HG02884 (cell line): ENCODE measurements around the gene METAP1D.
"Not testable (repeated sequence)": the region's sequence is repeated elsewhere in the genome, so short reads cannot be mapped to it uniquely, and the experiment has no call there.

Experiments used
- ATAC-seq: cut with Tn5 transposase; IDR thresholded peaks from one replicate; pipeline ENCODE4 v1.9.1; 2021; ENCODE audit warnings: mild to moderate bottlenecking, moderate library complexity; ENCODE audit not compliant: unreplicated experiment

The METAP1D gene

GRCh38 chr2:171996021-171996420 is 3.7 kb upstream of the METAP1D start:
- ATAC-seq: no peak

- ATAC-seq: not testable (repeated sequence)
These were observed 2.7 kb upstream of the METAP1D start for GRCh38 chr2:171997031-171997430.

GRCh38 chr2:171999161-171999560 is 592 bp upstream of the METAP1D start:
- no peak for ATAC-seq

GRCh38 chr2:172000696-172001361 is 1.1 kb downstream of the METAP1D start:
- no peak for ATAC-seq

- no peak for ATAC-seq
These were observed 7.6 kb downstream of the METAP1D start for GRCh38 chr2:172007372-172007771.

DNA sequence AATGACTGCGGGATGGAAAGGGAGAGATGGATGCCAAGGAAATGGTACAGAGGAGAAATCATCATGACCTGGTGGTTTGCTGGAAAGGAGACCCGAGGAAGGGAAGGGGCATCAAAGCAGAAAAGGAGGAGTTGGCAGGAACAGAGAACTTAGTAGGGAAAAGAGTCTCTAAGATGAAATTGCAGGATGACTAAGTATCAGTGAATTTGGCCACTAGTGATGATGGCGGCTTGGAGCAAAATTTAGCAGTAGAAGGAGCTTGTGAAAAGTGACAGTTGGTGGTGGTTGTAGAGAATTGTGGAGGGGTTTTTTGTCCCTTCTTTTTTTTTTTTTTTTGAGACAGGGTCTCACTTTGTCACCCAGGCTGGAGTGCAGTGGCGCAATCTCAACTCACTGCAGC is 10.1 kb downstream of the METAP1D start:
- no peak for ATAC-seq

DNA sequence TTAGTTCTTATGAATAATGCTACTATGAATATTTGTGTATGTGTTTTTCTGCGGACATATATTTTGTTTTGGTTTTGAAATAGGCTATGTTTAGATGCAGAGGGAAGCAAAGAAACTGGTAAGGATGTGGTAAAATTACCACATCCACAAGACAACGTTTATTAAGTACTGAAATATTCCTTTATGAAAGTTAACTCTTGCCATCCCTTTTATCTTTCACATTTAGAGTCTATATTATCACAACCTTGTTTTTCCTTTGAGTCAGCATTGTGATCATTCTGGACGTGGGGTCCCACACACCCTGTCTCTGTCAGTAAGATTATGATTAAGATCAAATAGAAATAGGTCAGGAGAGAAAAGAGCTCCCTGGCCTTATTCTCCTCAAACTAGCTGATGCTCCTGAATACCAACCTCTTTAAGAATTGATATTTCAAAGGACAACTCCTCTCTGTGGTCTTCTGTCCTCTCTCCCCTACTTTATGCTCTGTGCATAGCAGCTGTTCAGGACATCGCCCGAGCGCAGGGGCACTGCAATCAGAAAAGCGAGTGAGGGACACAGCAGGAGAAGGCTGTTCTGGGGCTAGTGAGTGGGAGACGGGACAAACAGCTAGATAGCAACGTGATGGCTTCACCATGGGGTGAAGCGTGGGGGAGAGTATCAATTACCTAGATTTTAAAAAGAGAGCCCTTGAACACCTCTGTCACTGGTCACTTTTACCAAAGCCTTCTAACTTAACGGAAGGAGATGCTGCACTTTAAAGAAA is 12.2 kb downstream of the METAP1D start:
- ATAC-seq: no peak

DNA sequence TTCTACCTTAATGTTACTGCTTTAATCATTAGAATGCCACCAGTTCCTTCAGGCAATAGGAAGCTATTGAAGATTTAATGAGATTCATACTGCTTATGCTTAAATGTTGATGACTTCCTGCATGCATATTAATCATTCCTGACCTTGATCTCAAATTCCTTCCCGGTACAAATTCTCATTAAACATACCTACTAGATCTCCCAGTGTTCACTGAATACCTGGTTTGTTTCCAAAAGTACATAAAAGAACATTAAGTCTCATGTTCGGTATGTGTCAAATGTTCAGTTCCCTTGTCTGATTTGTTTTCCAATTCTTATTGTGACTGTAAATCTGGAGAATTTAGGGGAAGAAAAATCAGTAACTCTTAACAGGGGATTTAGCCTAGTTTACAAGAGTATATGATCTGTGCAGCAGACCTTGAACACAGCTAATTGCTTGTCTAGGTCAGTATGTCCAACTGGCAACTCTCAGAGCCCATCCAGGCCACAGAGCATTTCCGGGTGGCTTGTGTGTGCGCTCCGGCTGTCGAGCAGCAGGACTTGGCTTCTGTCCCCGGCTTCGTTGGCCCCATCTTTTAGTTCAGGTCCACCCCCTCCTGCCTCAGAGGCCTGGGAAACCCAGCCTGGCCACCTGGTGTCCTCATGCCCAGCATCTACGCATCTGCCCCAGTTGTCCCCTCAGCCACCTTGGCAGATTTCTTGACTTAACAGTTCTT is 13.1 kb downstream of the METAP1D start:
- no peak for ATAC-seq

- ATAC-seq: peak; percentile 89
These were observed 13.6 kb downstream of the METAP1D start for GRCh38 chr2:172013396-172013795.

GRCh38 chr2:172021074-172021931 is 21.6 kb downstream of the METAP1D start:
- ATAC-seq: no peak

DNA sequence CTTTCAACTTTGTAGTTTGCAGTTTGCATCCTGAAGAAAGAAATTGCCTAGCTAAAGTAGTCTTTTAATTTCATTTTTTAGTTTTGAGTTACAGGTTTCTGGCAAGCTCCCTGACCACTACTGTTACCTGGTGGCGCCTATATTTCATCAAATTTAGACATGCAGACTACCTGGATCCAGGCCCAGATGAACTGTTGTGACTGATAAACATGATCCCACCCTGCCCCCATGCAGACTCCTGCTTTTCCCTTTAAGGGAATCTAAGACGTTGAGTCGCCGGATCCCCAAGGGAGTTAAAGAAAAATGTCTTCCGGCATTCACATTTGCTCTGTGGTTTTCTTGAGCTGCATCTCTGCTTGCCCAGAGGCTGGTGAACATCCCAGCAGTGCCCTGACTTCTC is 22.2 kb downstream of the METAP1D start:
- ATAC-seq: no peak

DNA sequence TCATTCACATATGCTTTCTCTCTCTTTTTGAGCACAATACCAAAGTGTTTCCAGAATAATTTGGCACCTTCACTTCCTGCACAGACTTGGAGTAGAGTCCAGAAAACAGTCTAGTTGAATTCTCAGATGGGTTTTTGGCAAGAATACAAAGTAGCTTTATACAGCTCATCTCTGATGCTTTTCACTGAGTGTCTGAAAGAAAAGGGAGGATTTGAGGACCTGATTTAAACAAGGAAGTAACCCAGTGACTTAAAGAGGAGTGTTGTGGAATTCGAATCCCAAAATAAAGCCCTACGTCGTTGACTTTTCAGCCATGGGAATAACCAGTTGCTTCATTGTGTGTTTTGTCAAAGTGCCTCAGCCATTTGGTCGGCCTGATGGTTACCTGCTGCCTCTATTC is 31.8 kb downstream of the METAP1D start:
- no peak for ATAC-seq

DNA sequence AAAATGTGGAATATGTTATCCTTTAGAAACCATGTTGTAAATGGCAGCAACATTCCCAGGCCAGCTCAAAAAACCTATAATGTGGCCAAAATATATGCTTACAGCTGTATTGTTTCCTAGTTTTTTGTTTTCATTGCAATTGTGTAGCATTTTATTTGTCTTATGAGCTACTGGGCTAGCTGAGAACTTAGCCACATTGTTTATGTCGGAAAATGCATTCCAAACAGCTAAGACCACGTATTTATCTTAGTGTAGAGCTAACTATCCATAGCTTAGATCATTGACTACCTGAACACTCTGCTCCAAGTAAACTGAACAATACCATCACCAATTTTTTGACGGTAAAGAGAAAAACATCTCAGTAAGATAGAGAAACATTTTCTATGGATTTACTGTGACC is 38.4 kb downstream of the METAP1D start:
- no peak for ATAC-seq

DNA sequence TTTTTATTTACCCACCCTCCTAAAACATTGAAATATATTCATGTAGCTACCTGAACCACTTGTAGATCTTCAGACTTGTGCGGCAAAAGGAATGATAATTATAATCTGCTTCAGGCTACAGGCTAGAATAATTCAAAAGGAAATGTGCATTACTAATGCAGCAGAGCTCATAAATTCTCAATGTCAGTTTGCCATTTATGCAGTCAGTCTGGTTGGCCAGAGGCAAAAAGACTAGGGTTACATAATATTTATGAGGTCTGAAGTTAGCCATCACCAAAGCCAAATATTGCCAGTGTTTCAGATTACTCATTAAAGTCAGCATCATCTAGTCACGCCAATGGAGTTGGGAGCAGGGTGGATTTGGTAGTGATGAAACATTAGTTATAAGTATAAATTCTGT is 38.9 kb downstream of the METAP1D start:
- ATAC-seq: no peak

GRCh38 chr2:172039011-172039704 is 39.4 kb downstream of the METAP1D start:
- no peak for ATAC-seq

- no peak for ATAC-seq
These were observed 40.6 kb downstream of the METAP1D start for GRCh38 chr2:172040311-172040710.

DNA sequence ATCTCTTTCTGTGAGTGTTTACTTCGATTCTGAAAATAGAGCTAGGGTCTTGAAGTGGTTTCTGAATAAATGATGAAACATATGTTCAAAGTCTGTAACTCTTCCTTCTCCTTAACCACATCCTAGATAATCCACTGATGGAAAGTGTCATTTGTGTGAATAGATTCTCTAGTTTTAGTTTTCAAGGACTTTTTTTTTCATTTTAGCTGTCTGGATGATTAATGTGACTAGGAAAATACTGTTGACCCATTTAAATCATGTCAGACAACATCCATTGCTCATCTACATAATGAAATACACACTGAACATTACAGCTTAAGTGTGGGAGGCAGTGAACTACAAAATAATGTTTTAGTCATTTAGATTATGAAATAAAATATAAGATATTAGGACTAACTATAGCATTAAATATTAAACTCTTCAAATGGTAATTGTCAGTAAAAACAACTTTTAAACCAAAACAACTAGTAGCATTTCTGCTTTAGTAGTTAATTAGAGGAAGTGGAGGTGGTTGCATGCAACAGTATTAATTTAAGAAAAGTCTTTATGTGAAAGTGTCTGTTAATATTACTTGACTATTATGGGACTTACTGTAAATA is 46.4 kb downstream of the METAP1D start:
- ATAC-seq: no peak

DNA sequence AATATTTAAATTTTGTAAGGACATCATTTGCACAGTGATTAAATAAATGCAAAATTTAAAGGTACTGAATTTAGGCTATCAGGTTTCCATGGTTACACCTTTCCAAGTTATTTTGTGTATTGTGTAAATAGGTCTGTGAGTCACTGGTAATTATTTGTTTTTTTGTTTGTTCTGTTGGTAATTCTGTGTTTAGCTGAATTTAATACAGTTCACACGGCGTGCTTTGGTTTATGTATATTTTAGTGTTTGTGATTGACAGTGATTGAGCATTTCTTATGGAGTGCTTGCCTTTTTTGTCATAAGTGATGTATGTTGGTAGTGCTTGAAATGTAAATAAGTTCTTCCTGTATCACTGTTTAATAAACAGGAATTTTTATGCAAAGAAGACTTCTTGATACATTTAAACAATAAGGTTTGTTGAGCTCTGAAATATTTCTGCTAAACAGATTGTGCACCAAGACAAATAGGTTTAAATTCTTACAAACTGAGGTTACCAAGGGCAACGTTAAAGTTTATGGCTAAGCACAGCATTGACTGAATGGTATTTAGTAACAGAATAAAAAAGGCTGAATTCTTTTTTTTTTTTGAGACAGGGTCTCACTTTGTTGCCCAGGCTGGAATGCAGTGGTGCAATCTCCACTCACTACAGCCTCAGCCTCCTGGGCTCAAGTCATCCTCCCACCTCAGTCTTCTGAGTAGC is 47.3 kb downstream of the METAP1D start:
- no peak for ATAC-seq
